Measurements from ENCODE around the gene GGA3.
"Not testable (repeated sequence)": the region's sequence is repeated elsewhere in the genome, so short reads cannot be mapped to it uniquely, and the experiment has no call there.

Gene GGA3, protein sequence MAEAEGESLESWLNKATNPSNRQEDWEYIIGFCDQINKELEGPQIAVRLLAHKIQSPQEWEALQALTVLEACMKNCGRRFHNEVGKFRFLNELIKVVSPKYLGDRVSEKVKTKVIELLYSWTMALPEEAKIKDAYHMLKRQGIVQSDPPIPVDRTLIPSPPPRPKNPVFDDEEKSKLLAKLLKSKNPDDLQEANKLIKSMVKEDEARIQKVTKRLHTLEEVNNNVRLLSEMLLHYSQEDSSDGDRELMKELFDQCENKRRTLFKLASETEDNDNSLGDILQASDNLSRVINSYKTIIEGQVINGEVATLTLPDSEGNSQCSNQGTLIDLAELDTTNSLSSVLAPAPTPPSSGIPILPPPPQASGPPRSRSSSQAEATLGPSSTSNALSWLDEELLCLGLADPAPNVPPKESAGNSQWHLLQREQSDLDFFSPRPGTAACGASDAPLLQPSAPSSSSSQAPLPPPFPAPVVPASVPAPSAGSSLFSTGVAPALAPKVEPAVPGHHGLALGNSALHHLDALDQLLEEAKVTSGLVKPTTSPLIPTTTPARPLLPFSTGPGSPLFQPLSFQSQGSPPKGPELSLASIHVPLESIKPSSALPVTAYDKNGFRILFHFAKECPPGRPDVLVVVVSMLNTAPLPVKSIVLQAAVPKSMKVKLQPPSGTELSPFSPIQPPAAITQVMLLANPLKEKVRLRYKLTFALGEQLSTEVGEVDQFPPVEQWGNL

DNA sequence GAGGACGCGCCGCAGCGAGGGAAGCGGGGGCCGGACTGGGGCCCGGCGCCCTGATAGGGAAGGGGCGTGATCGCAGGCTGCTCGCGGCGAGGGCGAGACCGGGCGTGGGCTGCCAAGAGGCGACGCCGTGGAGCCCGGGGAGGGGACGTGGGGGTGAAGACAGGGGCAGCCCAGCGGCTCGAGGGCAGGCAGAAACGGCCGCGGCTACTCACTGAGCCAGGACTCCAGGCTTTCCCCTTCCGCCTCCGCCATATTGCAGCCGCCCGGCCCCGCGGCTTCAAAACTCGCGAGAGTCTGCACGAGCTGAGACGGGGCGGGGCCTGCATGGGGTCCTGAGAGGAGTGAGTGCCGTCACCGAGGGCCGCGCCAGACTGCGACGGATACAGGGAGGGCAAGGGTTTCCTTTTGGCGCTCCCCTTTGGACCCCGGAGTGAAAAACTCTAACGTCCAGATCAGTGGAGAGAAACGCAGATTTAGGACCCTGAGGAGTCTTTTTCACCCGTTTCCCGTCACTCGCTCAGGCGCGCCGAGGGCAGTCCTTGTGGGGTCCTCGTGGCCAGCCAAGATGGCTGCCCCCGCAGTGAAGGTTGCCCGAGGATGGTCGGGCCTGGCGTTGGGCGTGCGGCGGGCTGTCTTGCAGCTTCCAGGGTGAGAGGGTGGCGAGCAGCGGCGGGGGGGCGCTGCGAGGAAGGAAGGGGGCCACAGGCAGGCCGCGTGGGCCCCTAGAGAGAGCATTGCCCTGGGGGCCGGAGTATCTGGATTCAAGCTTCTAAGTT lies at the start of gene GGA3, which contains the start of gene MRPS7:
Gene GGA3, minus strand, starts transcription at position 271 of the 776 bp plus-strand sequence. Its CDS starts 19 bp downstream, at position 252.
Gene MRPS7, plus strand, starts transcription at position 544 of the 776 bp plus-strand sequence. Its CDS starts 22 bp downstream, at position 566.
- peak; percentile 92 for DNase-seq (ENCODE audit: low read depth)

GRCh38 chr17:75308732-75309629 lies 47.6 kb upstream of the GGA3 start:
- no peak for DNase-seq (ENCODE audit: low read depth)

GRCh38 chr17:75307957-75308731 lies 46.7 kb upstream of the GGA3 start:
- no peak for DNase-seq (ENCODE audit: low read depth)

DNA sequence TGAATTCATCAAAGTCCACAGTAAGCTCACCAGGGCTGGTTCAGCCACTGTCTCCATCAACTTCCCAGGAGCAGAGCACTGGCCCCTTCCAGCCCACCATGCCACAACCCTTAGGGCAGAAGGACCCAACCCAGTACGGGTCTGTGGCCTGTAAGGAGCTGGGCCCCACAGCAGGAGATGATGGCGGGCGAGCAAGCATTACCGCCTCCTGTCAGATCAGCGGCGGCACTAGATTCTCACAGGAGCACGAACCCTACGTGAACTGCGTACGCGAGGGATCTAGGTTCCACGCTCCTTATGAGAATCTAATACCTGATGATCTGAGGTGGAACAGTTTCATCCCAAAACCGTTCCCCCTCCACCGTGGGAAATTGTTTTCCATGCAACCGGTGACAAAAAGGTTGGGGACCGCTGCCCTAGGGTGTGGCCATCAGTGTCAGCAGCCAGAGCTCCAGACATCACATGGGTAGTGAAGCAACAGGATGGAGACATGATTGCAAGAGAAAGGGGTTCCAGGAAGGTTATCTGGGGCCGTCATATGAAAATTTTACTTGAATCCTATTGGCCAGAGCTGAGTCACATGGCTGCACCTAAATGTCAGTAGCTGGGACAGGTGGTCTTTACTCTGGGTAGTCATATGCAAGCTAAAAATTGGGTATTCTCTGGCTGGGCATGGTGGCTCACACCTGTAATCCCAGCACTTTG lies 40.2 kb upstream of the GGA3 start:
- DNase-seq (ENCODE audit: low read depth), result no peak

- DNase-seq (ENCODE audit: low read depth), result no peak
Measured at GRCh38 chr17:75301049-75301448, 39.6 kb upstream of the GGA3 start.

DNA sequence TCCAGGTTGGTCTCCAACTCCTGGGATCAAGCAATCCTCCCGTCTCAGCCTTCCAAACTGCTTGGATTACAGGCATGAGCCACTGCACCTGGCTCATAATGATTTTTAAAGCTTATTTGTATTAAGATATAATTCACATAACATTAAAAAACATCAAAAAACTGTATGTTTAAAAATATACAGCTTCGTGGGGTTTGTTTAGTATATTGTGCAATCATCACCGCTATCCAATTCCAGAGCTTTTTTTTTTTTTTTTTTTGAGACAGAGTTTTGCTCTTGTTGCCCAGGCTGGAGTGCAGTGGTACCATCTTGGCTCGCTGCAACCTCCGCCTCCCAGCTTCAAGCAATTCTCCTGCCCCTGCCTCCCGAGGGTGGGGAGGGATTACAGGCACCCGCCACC lies 38.9 kb upstream of the GGA3 start:
- DNase-seq (ENCODE audit: low read depth), result no peak

DNA sequence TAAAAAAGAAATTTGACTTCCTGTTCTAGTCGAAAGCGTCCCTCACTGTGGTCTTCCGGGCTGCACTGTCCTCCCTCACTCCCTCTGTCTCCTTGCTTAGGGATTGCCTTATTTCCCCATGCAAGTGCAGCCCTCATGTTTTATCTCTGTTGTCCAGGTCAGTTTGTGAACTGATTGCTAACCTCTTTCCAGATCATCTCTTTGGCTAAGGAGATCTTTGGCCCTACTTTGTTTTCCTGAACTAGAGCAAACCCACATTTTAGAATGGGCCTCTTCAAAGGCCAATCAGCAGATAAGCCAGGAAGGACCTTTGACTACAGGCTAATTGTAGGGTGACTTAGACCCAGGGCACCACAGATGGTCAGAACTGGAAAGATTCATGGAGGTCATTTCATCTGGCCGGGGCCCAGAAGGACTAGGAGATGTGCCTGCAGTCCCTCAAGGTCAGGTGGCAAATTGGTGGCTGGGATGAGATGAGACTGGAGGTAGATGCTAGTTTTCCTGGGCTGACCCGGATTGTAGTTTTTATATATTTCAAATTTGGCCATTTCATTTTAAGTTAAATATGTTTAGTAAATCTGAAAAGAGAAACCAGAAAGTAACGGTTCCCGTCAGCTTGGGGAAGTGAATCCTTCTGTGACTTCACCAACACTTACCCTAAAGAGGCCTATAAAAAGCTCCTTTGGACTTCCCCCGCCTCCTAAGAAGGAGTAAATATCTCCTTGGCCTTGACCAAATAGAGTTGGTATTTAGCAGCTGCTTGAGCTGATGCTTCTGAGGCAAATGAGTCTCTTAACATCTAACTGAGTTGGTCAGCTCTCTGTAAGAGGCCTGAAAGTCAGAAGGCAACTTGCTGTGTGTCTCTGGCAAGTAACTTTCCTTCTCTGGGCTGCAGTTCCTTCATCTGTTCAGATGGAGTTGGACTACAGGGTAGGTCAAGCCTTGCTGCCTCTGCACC lies 34.1 kb upstream of the GGA3 start:
- DNase-seq (ENCODE audit: low read depth), result peak; percentile 11

DNA sequence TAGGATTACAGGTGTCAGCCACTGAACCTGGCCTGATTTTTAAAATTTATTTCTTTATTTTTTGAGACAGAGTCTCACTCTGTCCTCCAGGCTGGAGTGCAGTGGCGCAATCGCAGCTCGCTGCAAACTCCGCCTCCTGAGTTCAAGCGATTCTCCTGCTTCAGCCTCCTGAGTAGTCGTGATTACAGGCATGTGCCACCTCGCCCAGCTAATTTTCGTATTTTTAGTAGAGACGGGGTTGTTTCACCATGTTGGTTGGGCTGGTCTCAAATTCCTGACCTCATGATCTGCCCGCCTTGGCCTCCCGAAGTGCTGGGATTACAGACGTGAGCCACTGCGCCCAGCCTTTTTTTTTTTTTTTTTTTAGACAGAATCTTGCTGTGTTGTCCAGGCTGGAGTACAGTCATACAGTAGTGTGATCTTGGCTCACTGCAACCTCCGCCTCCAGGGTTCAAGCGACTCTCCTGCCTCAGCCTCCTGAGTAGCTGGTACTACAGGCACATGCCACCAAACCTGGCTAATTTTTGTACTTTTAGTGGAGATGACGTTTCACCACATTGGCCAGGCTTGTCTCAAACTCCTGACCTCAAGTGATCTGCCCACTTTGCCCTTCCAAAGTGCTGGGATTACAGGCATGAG lies 31.5 kb upstream of the GGA3 start:
- DNase-seq (ENCODE audit: low read depth), result not testable (repeated sequence)

DNA sequence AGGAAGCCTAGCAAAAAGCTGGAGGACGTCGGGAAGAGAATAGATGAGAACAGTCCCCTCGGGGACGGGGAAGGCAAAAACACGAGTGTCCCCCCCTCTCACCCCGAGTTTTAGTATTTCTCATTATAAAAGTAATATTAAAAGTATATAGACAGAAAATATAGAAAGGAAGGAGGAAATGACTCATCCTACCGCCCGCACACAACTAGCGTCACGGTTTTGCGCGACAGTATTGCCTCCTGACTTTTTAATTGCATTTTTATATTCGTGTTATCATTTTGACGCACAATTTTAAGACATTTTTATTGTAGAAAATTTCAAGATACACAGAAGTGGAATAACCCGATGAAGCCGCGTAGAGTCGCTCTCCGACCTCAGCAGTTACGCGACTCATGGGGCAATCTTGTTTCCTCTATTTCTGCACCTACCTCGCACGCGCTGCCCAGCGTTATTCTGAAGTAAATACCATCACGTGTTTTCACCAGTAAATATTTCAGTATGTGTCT lies 28.5 kb upstream of the GGA3 start:
- DNase-seq (ENCODE audit: low read depth), result peak; percentile 63

DNA sequence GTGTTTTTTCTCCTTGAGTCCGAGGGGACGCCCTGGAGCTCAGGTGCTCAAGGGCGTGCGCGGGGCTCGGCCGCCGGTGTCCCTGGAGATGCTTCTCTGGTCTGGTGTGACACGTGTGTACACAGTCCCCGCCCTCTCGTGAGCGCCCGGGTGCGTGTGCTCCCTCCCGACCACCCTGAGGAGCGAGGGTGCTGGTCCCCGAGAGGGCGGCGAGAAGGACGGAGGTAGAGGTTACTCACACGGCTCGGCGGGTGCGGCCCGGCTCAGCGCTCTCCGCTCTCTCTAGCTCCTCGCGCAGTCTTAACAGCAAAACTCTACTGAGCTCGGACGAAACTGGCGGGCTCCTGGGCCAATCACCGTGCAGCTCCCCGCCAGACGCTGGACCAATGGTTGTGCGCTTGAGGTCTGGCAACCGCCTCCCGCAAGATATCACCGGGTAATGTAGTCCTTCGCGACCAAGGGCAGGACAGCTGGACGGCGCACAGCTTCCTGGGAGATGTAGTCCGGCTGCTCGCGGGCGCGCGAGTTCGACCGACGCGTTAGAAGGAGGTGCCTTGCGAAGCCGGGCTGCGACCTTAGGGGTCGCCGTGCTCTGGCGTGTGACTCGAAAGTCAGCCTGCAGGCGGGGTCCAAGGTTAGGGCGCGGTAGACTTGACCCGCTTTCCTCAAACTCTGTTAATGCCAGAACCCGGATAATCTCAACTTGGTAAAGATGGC lies 27.9 kb upstream of the GGA3 start, which contains the start of gene SLC25A19:
Gene SLC25A19, minus strand, starts transcription at position 319 of the 717 bp plus-strand sequence. CDS start 2,669 bp downstream, outside the sequence.
- peak; percentile 94 for DNase-seq (ENCODE audit: low read depth)

DNA sequence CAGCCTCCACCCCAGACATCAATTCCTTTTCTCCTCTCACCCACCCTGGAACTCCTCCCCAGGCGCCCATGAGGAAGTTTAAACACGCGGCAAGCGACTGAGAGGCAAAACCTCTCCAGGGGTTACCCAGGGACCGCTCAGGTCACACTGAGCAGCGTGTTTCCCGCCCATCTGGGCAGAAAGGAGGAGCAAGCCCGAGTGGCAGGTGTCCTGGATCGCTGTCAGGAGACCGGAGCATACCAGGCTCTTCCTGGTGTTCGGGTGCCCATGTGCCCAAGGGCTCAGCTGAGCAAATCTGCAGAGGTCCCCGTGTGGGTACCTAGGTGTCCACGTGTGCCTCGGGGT lies 27.3 kb upstream of the GGA3 start:
- no peak for DNase-seq (ENCODE audit: low read depth)

DNA sequence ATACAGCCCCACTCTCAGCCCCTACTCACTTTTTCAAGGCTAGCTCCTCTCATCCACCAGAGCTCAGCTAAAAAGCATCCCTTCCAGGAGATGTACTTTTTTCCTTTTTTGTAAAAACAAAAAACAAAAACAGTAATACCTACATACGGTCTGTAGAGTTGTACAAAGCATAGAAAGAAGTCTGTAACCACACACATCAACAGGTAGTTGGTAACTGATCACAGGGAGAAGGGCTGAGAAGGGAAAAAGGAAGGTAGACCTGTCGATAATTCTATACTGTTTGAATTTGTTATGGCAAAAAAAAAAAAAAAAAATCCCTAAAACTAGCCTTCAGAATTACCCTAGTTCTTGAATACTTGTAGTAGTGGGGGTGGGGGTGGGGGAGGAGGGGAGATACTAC lies 27.0 kb upstream of the GGA3 start:
- DNase-seq (ENCODE audit: low read depth), result no peak

DNA sequence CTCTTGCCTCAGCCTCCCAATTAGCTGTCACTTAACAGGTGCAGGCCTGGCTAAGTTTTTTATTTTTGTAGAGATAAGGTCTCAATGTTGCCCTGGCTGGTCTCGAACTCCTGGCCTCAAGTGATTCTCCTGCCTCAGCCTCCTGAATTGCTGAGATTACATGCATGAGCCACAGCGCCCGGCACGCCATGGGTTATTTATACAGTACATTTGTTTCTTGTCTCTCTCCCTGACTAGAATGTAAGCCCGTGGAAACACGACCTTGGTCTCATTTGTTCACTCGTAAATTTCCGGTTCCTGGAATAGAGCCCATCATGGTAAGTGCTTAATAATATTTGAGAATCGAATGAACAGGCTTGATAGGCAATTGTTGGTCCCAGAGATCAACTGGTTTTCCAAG lies 25.8 kb upstream of the GGA3 start:
- no peak for DNase-seq (ENCODE audit: low read depth)

- DNase-seq (ENCODE audit: low read depth), result no peak
Measured at GRCh38 chr17:75285123-75285522, 23.7 kb upstream of the GGA3 start.

DNA sequence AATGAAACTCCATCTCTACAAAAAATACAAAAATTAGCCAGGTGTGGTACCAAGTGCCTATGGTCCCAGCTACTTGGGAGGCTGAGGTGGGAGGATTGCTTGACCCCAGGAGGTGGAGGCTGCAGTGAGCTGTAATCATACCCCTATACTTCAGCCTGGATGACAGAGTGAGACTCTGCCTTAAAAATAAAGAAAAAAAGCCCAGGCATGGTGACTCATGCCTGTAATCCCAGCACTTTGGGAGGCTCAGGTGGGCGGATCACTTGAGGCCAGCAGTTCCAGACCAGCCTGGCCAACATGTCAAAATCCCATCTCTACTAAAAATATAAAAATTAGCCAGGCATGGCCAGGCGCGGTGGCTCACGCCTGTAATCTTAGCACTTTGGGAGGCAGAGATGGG lies 18.8 kb upstream of the GGA3 start:
- DNase-seq (ENCODE audit: low read depth), result not testable (repeated sequence)

DNA sequence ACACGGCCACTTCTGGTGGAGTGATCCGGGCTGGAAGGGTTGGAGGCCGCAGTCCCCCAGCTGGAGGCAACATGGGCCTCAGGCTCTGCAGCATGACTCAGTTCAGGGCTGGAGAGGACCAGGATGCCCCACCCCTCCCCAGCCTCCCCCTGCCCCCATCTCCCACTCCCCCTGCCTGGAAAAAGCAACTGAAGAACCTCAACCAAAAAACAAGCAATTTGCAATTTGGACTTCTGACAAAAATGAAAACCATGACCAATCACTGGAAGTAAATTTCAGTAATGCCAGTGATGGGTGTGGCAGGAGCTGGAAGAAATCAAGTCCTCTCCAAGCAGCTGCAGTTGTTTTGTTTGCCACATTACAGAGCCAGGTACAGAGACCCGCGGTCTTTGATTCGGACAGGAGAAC lies 16.3 kb upstream of the GGA3 start:
- no peak for DNase-seq (ENCODE audit: low read depth)

DNA sequence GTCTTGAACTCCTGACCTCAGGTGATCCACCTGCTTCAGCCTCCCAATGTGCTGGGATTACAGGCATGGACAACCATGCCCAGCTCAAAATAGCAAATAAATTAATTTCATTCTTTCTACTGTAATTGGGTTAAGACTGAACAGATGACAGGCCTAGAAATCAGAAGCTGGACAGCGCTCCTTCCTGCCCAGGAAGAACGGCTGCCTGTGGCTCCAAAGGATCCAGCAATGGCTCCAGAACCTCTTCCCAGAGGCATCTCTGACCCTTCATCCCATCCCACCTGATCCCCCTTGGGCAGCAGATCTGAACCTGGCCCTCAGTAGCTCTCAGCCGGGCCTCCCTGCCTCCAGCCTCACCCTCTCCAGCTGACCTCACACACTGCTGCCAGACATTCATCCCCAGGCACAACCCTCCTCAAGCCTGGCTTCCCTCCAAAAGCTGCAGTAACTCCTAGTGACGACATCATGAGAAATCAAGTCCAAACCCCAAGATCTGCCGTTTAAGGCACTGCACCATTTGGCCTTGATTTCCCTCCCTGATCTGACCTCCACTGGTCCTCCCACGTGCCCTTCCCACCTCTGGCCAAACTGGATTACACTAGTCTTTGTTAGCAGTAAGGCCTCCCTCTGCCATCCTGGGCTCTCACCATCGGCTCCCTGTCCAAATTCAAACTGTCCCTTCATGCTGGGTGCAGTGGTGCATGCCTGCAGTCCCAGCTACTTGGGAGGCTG lies 12.7 kb upstream of the GGA3 start:
- no peak for DNase-seq (ENCODE audit: low read depth)
